Heart left ventricle (tissue), 16 donors: ENCODE data around the gene DIS3L2. TPM values are rescaled to one million over a fixed set of nuclear protein-coding genes. Genes with fewer than 3 reads are reported as not detected.

Source experiments
- ATAC-seq, 4 donors: fragments of 200-7000 bp; cut with Tn5 transposase; one replicate each; pipeline ENCODE4 v1.9.1; 2020 to 2022; ENCODE audit warnings: moderate library complexity in 4 of 4, mild to moderate bottlenecking in 3 of 4, moderate number of reproducible peaks in 1 of 4
- DNase-seq, 5 donors: peaks; one replicate each; pipeline ENCODE4 v3.0.0-alpha.2; 2020
- H3K27ac ChIP-seq, 12 donors: fragments of 200-600 bp; sonication (generic) in 4 of 12; one replicate each; pipeline versions ENCODE4 v1.5.0 to v1.8.0; 2016 to 2022; ENCODE audit warnings: mild to moderate bottlenecking in 2 of 12
- H3K27me3 ChIP-seq, 9 donors: fragments of 200-600 bp; sonication (generic) in 2 of 9; one replicate each; pipeline versions ENCODE4 v1.5.1 to v1.8.0; 2016 to 2022; ENCODE audit warnings: mild to moderate bottlenecking in 3 of 9
- H3K36me3 ChIP-seq, 9 donors: fragments of 200-600 bp; sonication (generic) in 2 of 9; one replicate each; pipeline versions ENCODE4 v1.5.0 to v1.8.0; 2018 to 2022; ENCODE audit warnings: mild to moderate bottlenecking in 2 of 9
- H3K4me1 ChIP-seq, 12 donors: fragments of 200-600 bp; sonication (generic) in 4 of 12; one replicate each; pipeline versions ENCODE4 v1.5.0 to v1.8.0; 2016 to 2022; ENCODE audit warnings: mild to moderate bottlenecking in 3 of 12
- H3K4me3 ChIP-seq, 12 donors: fragments of 200-600 bp; sonication (generic) in 4 of 12; one replicate each; pipeline versions ENCODE4 v1.5.0 to v1.8.0; 2017 to 2022; ENCODE audit warnings: mild to moderate bottlenecking in 9 of 12, moderate library complexity in 4 of 12
- H3K9me3 ChIP-seq, 12 donors: fragments of 200-600 bp; sonication (generic) in 4 of 12; one replicate each; pipeline versions ENCODE4 v1.5.0 to v1.8.0; 2016 to 2022; ENCODE audit warnings: mild to moderate bottlenecking in 1 of 12
- CTCF ChIP-seq, 12 donors: fragments of 200-600 bp; sonication (generic) in 4 of 12; IDR thresholded peaks; one replicate each; pipeline versions ENCODE4 v1.5.0 to v1.8.0; 2018 to 2022; ENCODE audit warnings: antibody characterized with exemption in 12 of 12, mild to moderate bottlenecking in 5 of 12
- POLR2A ChIP-seq, 2 donors: fragments of 450-650 bp; IDR thresholded peaks; one replicate each; pipeline ENCODE4 v1.6.1; 2017; ENCODE audit warnings: antibody characterized with exemption in 2 of 2, mild to moderate bottlenecking in 2 of 2, moderate library complexity in 2 of 2
- WGBS, 4 donors: extraction: QIAGEN DNeasy Blood & Tissue Kit in 2 of 4; methylation state at CpG; one replicate each; pipeline versions ENCODE4 v1.1.5 to v1.1.7; 2013 to 2018; 5-methylcytosine and 5-hydroxymethylcytosine counted together
- intact Hi-C, 10 donors: fragments of 100-400 bp; cut with DNase I; formaldehyde crosslinking; loops; one replicate each; pipeline versions ENCODE4 v1.11.1 to v1.14.2; 2022
- polyA plus RNA-seq, 2 donors: library from polyadenylated mRNA; stranded (reverse); fragments of 200-250 nt; gene quantifications; one replicate each; pipeline ENCODE4 v1.2.3, GENCODE V29; 2013
- total RNA-seq, 9 donors: library from RNA; depleted of rRNA in 2 of 9; stranded (reverse); fragments of >200 nt in 2 of 9; fragmentation: NEBNext Ultra II Directional in 3 of 9; extraction: Animal tissue kit (Norgen Biotek cat#: 25700) in 3 of 9; gene quantifications; one replicate each; pipeline versions ENCODE4 v1.1.0 to v1.2.4, GENCODE V29; 2016 to 2023
- donor health status: ischemic (EF 13 %, LVEDD 7.1; RV severe dilation, severe dysfunction).
- donor health status: healthy with polysubstance abuse.
- donor health status: DM: no; HTN: yes; CAD: no.
- donor health status: DM: no; HTN: no; CAD: no.
- donor health status: ischemic (EF 25% LVEDD 6.9; RV normal size, moderate dysfunction).
- donor health status: ischemic (EF 25% LVEDD 5.7; RV mildly dilated, moderate dysfunction).
- donor health status: healthy.
- donor health status: DM: yes; HTN: yes; CAD: no.
- donor health status: ischemic (EF 35%, LVEDD 5.7; RV mildly dilated, moderate dysfunction).
- donor health status: nonischemic (EF 11% LVEDD 7.7; RV severe dilation, severe dysfunction).
- donor health status: DM: yes; HTN: yes; CAD: no.
- donor health status: PGD.
- donor health status: ischemic (EF 29% LVEDD 5.4; RV normal size, mild dysfunction).
- donor health status: nonischemic (EF 23%, LVEDD 6.1; RV moderate dilation, normal function).

DIS3L2 gene
- total and polyA plus RNA-seq, 11 donors, result 12.4 to 27.3 (median 21.8) TPM

- Histone ChIP-seq H3K27ac (no peak overlapping the region), H3K4me1 (peaks cover 0 to 4% (median 0%) of the 10 kb centered on the region in 12 donors), H3K36me3 (peaks cover 0 to 12% (median 0%) of the 10 kb centered on the region in 9 donors), H3K9me3 (no peaks in the 10 kb centered on the region), H3K27me3 (no peaks in the 10 kb centered on the region), H3K4me3 (no peak overlapping the region)
- TF ChIP-seq CTCF (IDR thresholded peaks at IDR 0.05) (no peak), POLR2A (IDR thresholded peaks at IDR 0.05) (no peak)
- no peak for DNase-seq
- no peak for ATAC-seq
- WGBS, 4 donors, result 92 to 95% (median 94%) methylated on average over 6 to 8 of the region's 8 CpGs
- intact Hi-C loops, result no loop called here
Measured at GRCh38 chr2:232287316-232287715, 325.8 kb downstream of the DIS3L2 start.

- Histone ChIP-seq H3K9me3 (no peaks in the 10 kb centered on the region), H3K27ac (no peak overlapping the region), H3K27me3 (no peaks in the 10 kb centered on the region), H3K4me3 (no peak overlapping the region), H3K36me3 (peaks cover 0 to 12% (median 0%) of the 10 kb centered on the region in 9 donors), H3K4me1 (peaks cover 0 to 6% (median 0%) of the 10 kb centered on the region in 12 donors)
- DNase-seq, result no peak
- WGBS, 4 donors, result 81 to 87% (median 85%) methylated on average over 4 of the region's 4 CpGs
- intact Hi-C loops, result no loop called here
- ATAC-seq, result no peak
- no peak for TF ChIP-seq POLR2A (IDR thresholded peaks at IDR 0.05)
- no peak for TF ChIP-seq CTCF (IDR thresholded peaks at IDR 0.05)
Measured at GRCh38 chr2:232288489-232289030, 327.0 kb downstream of the DIS3L2 start.

GRCh38 chr2:232290668-232291067 is 329.2 kb downstream of the DIS3L2 start:
- DNase-seq (no peak), ATAC-seq (no peak)
- H3K36me3 ChIP-seq, result peaks cover 0 to 6% (median 0%) of the 10 kb centered on the region in 9 donors
- no peak overlapping the region for H3K4me3 ChIP-seq
- H3K27me3 ChIP-seq, result no peaks in the 10 kb centered on the region
- H3K9me3 ChIP-seq, result no peaks in the 10 kb centered on the region
- TF ChIP-seq POLR2A (IDR thresholded peaks at IDR 0.05), result no peak
- no peak for TF ChIP-seq CTCF (IDR thresholded peaks at IDR 0.05)
- H3K27ac ChIP-seq, result no peak overlapping the region
- 95 to 97% (median 97%) methylated on average over 8 of the region's 8 CpGs for WGBS, 4 donors
- peaks cover 0 to 6% (median 0%) of the 10 kb centered on the region in 12 donors for H3K4me1 ChIP-seq
- intact Hi-C loops, result no loop called here

GRCh38 chr2:232291343-232291742 is 329.8 kb downstream of the DIS3L2 start:
- intact Hi-C loops, result no loop called here
- ATAC-seq (no peak), DNase-seq (no peak)
- WGBS, 4 donors, result 80 to 88% (median 85%) methylated on average over 2 of the region's 2 CpGs
- Histone ChIP-seq H3K27ac (no peak overlapping the region), H3K9me3 (no peaks in the 10 kb centered on the region), H3K27me3 (no peaks in the 10 kb centered on the region), H3K36me3 (peaks cover 0 to 6% (median 0%) of the 10 kb centered on the region in 9 donors), H3K4me1 (peaks cover 0 to 6% (median 0%) of the 10 kb centered on the region in 12 donors), H3K4me3 (no peak overlapping the region)
- TF ChIP-seq POLR2A (IDR thresholded peaks at IDR 0.05) (no peak), CTCF (IDR thresholded peaks at IDR 0.05) (no peak)
